ENCODE data around the gene LYG1.
"Not testable (repeated sequence)": the region's sequence is repeated elsewhere in the genome, so short reads cannot be mapped to it uniquely, and the experiment has no call there.

The LYG1 gene

DNA sequence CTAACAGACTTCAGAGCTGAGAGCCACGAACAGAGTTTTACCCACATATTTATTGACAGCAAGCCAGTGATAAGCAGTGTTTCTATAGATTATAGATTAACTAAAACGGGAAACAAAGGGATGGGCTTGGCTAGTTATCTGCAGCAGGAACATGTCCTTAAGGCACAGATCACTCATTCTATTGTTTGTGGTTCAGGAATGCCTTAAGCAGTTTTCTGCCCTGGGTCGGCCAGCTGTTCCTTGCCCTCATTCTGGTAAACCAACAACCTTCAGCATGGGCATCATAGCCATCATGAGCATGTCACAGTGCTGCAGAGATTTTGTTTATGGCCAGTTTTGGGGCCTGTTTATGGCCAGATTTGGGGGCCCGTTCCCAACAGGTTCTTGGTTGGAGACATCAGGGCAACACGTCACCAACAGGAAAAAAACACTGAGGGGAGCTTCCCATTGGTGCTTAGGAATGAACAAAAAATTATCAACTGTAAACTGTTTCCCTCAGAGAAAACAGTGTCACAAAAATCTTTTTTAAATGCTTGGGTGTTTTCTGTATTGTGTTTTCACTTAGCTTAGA, 22.7 kb downstream of the LYG1 start:
- DNase-seq (ENCODE audit: low read depth in 1 of 2, low spot score in 1 of 2) = not testable (repeated sequence)

DNA sequence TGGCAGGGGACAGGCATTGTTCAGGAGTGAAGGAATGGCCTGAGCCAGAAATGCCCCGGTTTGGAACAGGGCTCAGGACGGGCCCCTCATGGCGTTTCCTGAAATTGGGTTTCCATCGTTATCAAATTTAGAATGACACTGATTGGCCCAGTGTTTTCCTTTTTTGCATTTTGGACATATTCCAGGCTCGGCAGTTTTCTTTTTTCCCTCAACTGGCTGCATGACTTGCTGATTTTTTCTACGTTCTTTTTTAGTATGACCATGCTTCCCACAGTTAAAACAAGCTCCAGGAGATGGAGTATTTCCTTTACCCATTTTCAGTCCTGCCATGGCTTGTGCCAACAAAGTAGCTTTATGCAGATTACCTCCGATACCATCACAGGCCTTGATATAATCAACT, 25.1 kb downstream of the LYG1 start:
- DNase-seq (ENCODE audit: low read depth in 1 of 2, low spot score in 1 of 2) = no peak

DNA sequence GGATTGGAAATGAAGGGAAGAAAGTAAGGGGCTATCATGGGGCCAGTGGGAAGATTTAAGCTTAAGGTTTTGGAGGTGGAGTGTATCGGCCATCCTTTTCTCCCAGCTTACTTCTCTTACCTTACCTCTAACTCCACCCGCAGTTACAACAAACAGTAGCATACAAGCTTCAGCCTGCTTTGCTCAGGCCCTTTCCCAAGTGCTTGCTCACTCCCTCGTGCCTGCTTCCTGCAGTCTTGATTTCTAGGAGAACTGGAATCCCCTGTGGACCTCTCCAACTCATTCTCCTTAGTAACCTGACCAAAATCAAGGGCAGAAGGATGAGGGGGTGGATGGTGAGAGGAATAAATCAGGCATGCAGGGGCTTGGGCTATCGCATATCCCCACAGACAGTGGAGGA, 39.8 kb downstream of the LYG1 start:
- no peak for DNase-seq (ENCODE audit: low read depth in 1 of 2, low spot score in 1 of 2)

GRCh38 chr2:99260184-99260583, 40.8 kb downstream of the LYG1 start:
- no peak for DNase-seq (ENCODE audit: low read depth in 1 of 2, low spot score in 1 of 2)

DNA sequence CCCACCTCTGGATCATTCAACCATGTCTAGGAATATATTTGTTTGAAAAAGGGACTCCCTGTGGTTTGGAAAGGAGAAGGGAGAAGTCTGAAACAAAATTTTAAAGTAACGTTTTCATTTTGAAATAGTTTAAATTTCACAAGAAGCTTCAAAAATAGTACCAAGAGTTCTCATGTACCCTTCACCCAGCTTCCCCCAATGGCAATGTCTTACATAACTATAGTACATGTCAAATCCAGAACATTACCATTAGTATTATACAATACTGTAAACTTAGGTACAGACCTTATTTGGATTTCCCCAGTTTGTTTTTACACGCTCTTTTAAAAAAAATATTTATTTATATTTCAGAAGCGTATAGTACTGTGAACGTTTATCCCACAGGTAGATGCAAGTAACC, 41.5 kb downstream of the LYG1 start:
- DNase-seq (ENCODE audit: low read depth in 1 of 2, low spot score in 1 of 2) = no peak

DNA sequence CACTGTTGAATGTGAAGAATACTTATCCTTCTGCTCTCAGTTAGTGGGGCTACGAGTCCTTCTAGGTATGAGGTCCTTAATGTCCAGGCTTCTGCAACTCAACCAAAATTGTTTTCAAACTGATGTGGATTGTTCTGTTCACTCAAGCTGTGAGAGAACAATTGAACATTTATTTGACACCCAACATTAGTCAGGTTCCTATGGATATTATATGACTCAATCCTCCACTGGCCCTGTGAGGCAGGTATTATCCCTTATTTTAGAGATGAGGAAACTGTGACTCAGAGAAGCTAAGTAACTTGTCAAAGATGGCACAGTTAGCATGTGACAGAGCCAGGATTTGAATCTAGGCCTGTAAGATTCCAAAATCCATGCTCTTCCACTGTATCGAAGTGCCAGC, 44.3 kb downstream of the LYG1 start:
- no peak for DNase-seq (ENCODE audit: low read depth in 1 of 2, low spot score in 1 of 2)

DNA sequence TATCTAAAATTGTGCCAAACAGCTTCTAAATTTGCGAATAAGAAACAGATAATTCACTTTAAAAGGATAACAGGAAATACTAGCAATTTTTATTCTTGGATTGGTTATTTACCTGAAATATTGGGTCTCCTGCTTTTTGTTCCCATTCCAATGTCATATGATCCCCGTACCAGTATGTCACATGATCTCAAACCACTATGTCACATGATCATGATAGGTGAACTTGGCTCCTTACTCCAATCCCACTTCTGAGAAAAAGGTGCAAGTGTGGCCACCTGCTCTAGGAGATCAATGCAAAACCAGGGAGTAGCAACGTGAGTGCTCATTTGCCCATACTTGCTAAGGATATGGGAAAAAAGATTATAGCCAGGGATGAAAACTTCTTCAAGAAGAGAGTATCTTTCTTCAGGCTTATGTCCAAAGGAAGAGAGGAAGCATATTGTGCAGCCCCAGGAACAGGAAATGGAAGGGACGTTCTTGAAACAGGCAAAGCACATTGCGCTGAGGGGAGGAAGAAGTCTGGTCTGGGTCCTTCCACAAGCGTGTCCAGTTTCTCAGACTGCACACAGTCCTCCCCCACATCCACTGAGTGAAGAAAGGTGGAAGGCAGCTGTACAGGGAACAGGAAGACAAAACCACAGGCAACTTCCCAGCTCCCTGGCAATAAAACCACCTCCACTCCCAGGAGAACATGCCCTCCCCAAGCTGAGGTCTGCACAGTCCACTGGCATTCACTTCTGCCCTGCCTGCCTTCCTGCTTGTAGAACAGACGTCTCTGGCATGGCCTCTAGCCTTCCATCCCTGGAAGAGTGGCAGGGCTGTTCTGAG, 45.3 kb downstream of the LYG1 start, which contains the start of gene LYG2:
Gene LYG2 (minus strand): TSS at position 176 of the 828 bp plus-strand sequence. CDS start 1,406 bp downstream, outside the sequence.
- no peak for DNase-seq (ENCODE audit: low read depth in 1 of 2, low spot score in 1 of 2)

DNA sequence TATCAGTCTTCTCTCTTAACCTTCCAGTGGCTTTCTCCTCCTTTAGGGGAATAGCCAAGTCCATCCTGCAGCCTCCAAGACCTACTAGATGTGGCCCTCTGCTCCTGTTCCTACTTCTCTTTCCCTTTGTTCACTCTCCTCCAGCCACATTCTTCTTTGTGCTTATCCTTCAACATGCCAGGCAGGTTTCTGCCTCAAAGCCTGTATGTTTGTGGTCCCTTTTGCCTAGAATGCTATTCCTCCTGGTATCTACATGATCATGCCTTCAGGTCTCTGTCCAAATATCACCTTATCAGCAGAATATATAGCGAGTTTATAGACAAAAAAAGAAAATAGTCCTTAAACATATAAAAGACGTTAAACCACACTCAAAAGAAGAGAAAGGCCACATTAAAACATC, 51.0 kb downstream of the LYG1 start:
- no peak for DNase-seq (ENCODE audit: low read depth in 1 of 2, low spot score in 1 of 2)

DNA sequence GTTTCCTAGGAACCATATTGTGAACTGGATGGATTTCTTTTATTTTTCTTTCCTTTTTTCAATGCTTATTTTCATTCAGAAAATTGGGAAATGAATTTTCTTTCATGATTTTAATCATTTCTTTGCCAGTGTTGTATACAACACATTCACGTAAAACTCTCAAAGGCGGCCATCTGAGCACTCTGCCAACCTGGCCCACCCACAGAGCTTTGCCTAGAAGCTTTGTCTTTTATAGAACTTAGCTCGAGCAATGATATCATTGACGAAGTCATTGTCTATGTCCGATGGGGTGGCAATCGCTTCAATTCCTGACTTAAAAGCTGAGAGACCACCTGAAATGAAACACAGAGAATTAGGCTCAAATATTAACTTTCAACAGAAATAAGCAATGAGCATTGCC, 58.8 kb downstream of the LYG1 start:
- no peak for DNase-seq (ENCODE audit: low read depth in 1 of 2, low spot score in 1 of 2)

- DNase-seq (ENCODE audit: low read depth in 1 of 2, low spot score in 1 of 2) = no peak
These were observed 60.6 kb downstream of the LYG1 start for GRCh38 chr2:99240431-99240830.

DNA sequence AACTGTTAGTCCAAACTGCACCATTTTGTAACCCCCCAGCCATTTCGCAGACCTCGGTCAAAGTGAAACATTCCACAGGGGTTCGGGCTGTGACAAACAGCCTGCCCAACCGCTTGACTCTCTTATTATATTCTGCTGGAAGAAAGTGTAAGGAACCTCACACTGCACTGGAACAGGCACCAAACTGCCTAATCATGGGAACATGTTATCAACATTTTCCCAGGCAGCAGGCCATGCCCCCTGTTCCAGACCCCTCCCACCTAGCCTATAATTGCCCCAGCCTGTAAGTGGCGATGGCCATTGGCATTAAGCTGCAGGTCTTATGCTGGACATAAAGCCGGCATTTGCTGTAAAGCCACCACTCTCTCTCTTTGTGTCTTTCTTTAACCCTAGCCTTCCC, 62.4 kb downstream of the LYG1 start:
- no peak for DNase-seq (ENCODE audit: low read depth in 1 of 2, low spot score in 1 of 2)

Data from activated T-helper 1 cell treated with anti-CD3 and anti-CD28 coated beads, Interleukin-2, amount 50 U/mL, for 16 hours (primary cell).